BJ (cell line): ENCODE data around the gene WT1. TPM values are rescaled to one million over a fixed set of nuclear protein-coding genes. Genes with fewer than 3 reads are reported as not detected.

Experiments
- CTCF ChIA-PET: fragments of 350-600 bp; formaldehyde crosslinking; extraction: SDS; loops from one replicate; lab custom pipeline; 2021; ENCODE audit warnings: antibody characterized with exemption, inconsistent platforms; lab: Yijun Ruan, JAX
- POLR2A ChIA-PET: fragments of 300-600 bp; sonication (Branson Sonifier 250); formaldehyde crosslinking; extraction: SDS; loops from one replicate; lab custom pipeline; 2021; ENCODE audit warnings: antibody characterized with exemption; lab: Charles Lee
- DNase-seq: peaks from one replicate; pipeline ENCODE4 v3.0.0-alpha.2; 2011; ENCODE audit warnings: low read depth
- H3K27me3 ChIP-seq: 2 replicates; pipeline ENCODE4 v1.6.0; 2011; ENCODE audit warnings: low read length; ENCODE audit not compliant: control insufficient read depth, insufficient read depth
- H3K36me3 ChIP-seq: 2 replicates; pipeline ENCODE4 v1.5.1; 2011; ENCODE audit warnings: low read length; ENCODE audit not compliant: control insufficient read depth, insufficient read depth
- H3K4me3 ChIP-seq: 2 replicates; pipeline ENCODE4 v1.5.1; 2011; ENCODE audit warnings: low read depth, mild to moderate bottlenecking, control low read depth, low read length
- polyA plus RNA-seq: library from polyadenylated mRNA; depleted of rRNA; stranded (reverse); fragments of >200 nt; gene quantifications from 2 replicates; pipeline ENCODE4 v1.2.3, GENCODE V29; 2011
- TF ChIP-seq, protein P1 (sequence below): IDR thresholded peaks from 2 replicates; pipeline ENCODE4 v1.5.1; 2011; ENCODE audit warnings: low read depth, mild to moderate bottlenecking, control low read depth, inconsistent platforms, low read length, moderate library complexity; ENCODE audit not compliant: insufficient read depth

WT1 gene
- polyA plus RNA-seq, 1 experiment = not detected

DNA sequence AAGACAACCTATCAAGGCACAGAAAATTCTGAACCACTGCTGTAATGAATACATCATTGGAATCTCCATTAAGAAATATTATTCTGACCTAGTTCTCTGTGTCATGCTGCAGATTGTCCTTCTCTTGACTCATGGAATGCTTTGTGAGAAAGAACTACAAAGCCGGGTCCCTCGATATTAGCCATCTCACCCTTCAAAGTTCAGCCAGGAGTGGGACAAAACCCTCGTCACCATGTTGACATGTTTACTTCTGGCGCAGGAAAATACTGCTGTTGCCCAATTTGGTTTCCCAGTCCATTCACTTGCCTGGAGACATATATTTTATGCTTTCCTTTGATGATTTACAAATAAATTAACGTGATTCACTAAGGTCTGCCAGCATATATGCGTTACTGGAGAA lies 10.9 kb upstream of the WT1 start:
- TF ChIP-seq, protein P1, sequence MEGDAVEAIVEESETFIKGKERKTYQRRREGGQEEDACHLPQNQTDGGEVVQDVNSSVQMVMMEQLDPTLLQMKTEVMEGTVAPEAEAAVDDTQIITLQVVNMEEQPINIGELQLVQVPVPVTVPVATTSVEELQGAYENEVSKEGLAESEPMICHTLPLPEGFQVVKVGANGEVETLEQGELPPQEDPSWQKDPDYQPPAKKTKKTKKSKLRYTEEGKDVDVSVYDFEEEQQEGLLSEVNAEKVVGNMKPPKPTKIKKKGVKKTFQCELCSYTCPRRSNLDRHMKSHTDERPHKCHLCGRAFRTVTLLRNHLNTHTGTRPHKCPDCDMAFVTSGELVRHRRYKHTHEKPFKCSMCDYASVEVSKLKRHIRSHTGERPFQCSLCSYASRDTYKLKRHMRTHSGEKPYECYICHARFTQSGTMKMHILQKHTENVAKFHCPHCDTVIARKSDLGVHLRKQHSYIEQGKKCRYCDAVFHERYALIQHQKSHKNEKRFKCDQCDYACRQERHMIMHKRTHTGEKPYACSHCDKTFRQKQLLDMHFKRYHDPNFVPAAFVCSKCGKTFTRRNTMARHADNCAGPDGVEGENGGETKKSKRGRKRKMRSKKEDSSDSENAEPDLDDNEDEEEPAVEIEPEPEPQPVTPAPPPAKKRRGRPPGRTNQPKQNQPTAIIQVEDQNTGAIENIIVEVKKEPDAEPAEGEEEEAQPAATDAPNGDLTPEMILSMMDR = no peak
- POLR2A ChIA-PET = no interaction called here
- H3K36me3 ChIP-seq = no peaks in the 10 kb centered on the region
- CTCF ChIA-PET = no interaction called here
- no peak overlapping the region for H3K4me3 ChIP-seq
- peaks cover 3% of the 10 kb centered on the region for H3K27me3 ChIP-seq
- no peak for DNase-seq

DNA sequence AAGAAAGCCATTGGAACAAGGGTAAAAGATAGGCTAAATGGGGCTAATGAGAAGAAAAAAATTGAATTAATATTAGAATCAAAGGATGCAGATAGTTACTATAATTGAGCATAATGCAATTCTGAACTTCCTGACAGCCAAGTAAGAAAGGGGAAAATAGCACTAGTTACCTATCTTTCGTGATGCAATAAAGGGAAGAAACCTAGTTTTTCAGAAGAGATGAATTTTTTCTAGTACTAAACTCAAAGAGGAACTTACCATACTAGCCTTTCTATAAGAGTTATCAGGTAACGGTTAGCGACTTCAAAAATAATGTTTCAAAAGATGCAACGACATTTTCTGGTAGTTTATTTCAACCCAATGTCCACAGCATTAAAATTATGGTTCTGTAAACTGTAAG lies 8.8 kb upstream of the WT1 start:
- Histone ChIP-seq H3K36me3 (no peaks in the 10 kb centered on the region), H3K4me3 (no peak overlapping the region), H3K27me3 (peaks cover 6% of the 10 kb centered on the region)
- TF ChIP-seq, protein P1 = no peak
- ChIA-PET CTCF (no interaction called here), POLR2A (no interaction called here)
- DNase-seq = no peak

DNA sequence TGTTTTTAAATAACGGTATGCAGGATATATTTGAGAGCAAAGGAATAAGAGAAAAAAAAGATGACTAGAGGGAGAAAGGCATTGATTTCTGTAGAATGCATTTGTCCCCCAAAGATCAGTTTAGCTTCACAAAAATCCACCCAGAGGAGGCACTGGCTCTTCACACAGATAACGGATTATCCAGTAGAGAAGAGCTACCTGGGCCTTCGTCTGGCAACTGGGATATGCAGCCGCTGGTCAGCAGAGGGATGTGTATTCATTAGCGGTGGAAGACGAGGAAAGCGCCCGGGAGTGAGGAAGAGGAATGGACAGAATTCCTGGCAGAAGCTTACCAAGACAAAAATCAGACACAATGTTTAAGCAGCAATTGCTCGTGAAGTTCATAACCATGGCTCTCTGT lies 5.6 kb upstream of the WT1 start:
- no peak for DNase-seq
- ChIA-PET POLR2A (no interaction called here), CTCF (no interaction called here)
- TF ChIP-seq, protein P1 = no peak
- no peaks in the 10 kb centered on the region for H3K36me3 ChIP-seq
- peaks cover 31% of the 10 kb centered on the region for H3K27me3 ChIP-seq
- no peak overlapping the region for H3K4me3 ChIP-seq

DNA sequence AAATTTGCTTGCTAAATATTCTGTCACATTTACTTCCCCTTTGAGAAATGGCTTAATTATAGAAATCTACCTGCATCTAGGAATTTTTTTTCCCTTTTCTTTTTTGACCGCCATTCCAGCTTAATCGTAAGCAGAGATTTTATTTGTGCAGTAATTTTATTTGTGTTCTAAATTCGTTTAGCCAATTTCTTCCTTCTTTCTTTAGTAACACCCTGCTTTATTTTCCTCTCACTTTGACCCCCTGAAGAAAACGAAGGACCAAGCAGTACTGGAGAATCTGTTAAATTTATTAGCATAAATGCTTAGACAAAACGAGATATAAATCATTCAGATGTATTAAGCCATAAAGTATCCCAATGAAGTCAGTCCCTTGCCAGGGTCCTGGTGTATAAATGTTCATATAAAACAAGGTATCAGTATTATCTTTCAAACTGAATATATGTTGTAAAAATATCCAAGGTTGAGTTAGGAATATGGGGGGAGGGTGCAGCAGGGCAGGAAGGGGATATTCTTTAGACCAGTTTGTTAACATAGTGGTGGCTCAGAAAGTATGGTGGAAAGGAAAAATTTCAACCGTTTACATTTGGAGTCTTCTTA lies 5.1 kb upstream of the WT1 start:
- CTCF ChIA-PET = no interaction called here
- DNase-seq = no peak
- H3K36me3 ChIP-seq = no peaks in the 10 kb centered on the region
- TF ChIP-seq, protein P1 = no peak
- peaks cover 36% of the 10 kb centered on the region for H3K27me3 ChIP-seq
- no peak overlapping the region for H3K4me3 ChIP-seq
- POLR2A ChIA-PET = no interaction called here

DNA sequence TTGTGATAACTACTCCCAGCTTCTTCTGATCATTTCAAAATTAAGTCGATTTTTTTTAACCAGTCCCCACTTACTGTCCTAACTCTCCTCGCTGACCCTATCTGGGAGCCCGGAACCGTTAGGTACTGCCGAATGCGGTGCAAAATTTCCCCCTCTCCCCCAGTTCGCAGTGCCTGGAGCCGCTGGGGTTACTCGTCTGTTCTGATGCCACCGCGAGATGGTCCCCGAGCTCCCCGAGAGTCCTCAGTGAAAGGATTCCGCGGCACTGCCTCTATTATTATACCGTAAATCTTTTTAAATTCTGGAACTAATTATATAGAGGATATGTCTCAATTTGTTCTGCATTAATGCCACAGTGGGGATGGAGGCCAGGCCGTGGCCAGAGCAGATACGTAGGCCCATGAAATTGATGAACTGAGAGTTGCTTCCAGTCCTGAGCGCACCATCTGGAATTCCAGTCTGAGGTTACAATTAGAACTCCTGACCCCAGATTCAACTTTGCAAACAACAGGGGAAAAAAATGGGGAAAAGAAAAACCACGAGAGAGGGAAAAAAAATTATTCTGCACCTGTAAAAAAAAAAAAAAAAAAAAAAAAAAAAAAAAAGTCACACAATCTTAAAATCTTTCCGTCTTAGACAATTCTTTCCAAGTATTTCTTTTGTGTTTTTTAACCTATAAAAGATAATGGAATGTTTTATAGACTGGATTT lies 4.3 kb upstream of the WT1 start:
- H3K27me3 ChIP-seq = peaks cover 40% of the 10 kb centered on the region

More for the DNA sequence above, 4.3 kb upstream of the WT1 start:
- POLR2A ChIA-PET = no interaction called here
- TF ChIP-seq, protein P1 = no peak
- DNase-seq = no peak
- Histone ChIP-seq H3K36me3 (no peaks in the 10 kb centered on the region), H3K4me3 (no peak overlapping the region)
- CTCF ChIA-PET = interaction anchor here (1.1 kb wide), 1 partner anchor 1735 kb away, joined by 3 read pairs; no protein-coding TSS in a partner anchor
